ENCODE measurements around the gene STOM. TPM values are rescaled to one million over a fixed set of nuclear protein-coding genes. Genes with fewer than 3 reads are reported as not detected.

The STOM gene
- polyA plus RNA-seq, 4 donors = 66.5 to 81.6 (median 73.0) TPM

- DNase-seq (ENCODE audit: low read depth in 4 of 4, low spot score in 2 of 4) = no peak
These were observed 2.4 kb upstream of the STOM start for GRCh38 chr9:121372239-121373010.

GRCh38 chr9:121371495-121372061 is 1.5 kb upstream of the STOM start:
- no peak for DNase-seq (ENCODE audit: low read depth in 4 of 4, low spot score in 2 of 4)

- no peak for DNase-seq (ENCODE audit: low read depth in 4 of 4, low spot score in 2 of 4)
These were observed 1.3 kb downstream of the STOM start for GRCh38 chr9:121368745-121369144.

- DNase-seq (ENCODE audit: low read depth in 4 of 4, low spot score in 2 of 4) = no peak
These were observed 1.9 kb downstream of the STOM start for GRCh38 chr9:121368138-121368522.

GRCh38 chr9:121367306-121368137 is 2.5 kb downstream of the STOM start:
- DNase-seq (ENCODE audit: low read depth in 4 of 4, low spot score in 2 of 4) = no peak

- no peak for DNase-seq (ENCODE audit: low read depth in 4 of 4, low spot score in 2 of 4)
These were observed 3.3 kb downstream of the STOM start for GRCh38 chr9:121366611-121367192.

GRCh38 chr9:121365564-121365963 is 4.5 kb downstream of the STOM start:
- DNase-seq (ENCODE audit: low read depth in 4 of 4, low spot score in 2 of 4) = no peak

GRCh38 chr9:121364886-121365285 is 5.2 kb downstream of the STOM start:
- no peak for DNase-seq (ENCODE audit: low read depth in 4 of 4, low spot score in 2 of 4)

- DNase-seq (ENCODE audit: low read depth in 4 of 4, low spot score in 2 of 4) = no peak
These were observed 6.0 kb downstream of the STOM start for GRCh38 chr9:121364077-121364476.

- no peak for DNase-seq (ENCODE audit: low read depth in 4 of 4, low spot score in 2 of 4)
These were observed 6.5 kb downstream of the STOM start for GRCh38 chr9:121363622-121363961.

GRCh38 chr9:121362813-121363621 is 7.0 kb downstream of the STOM start:
- no peak for DNase-seq (ENCODE audit: low read depth in 4 of 4, low spot score in 2 of 4)

- DNase-seq (ENCODE audit: low read depth in 4 of 4, low spot score in 2 of 4) = no peak
These were observed 9.3 kb downstream of the STOM start for GRCh38 chr9:121360601-121361374.

GRCh38 chr9:121359351-121360294 is 10.4 kb downstream of the STOM start:
- DNase-seq (ENCODE audit: low read depth in 4 of 4, low spot score in 2 of 4) = no peak

- no peak for DNase-seq (ENCODE audit: low read depth in 4 of 4, low spot score in 2 of 4)
These were observed 11.3 kb downstream of the STOM start for GRCh38 chr9:121358751-121359150.

- DNase-seq (ENCODE audit: low read depth in 4 of 4, low spot score in 2 of 4) = no peak
These were observed 13.0 kb downstream of the STOM start for GRCh38 chr9:121357011-121357410.

- DNase-seq (ENCODE audit: low read depth in 4 of 4, low spot score in 2 of 4) = no peak
These were observed 15.3 kb downstream of the STOM start for GRCh38 chr9:121354762-121355161.

- DNase-seq (ENCODE audit: low read depth in 4 of 4, low spot score in 2 of 4) = no peak
These were observed 15.9 kb downstream of the STOM start for GRCh38 chr9:121354141-121354540.

- DNase-seq (ENCODE audit: low read depth in 4 of 4, low spot score in 2 of 4) = no peak
These were observed 16.6 kb downstream of the STOM start for GRCh38 chr9:121353241-121354061.
